NCI-H748 (cell line): ENCODE measurements around the gene DUSP7.

Experiments
- DNase-seq: peaks from one replicate; lab custom pipeline; 2025; ENCODE audit not compliant: unreplicated experiment; lab: John Stamatoyannopoulos, UW

The DUSP7 gene

GRCh38 chr3:52013802-52014598 lies 42.4 kb downstream of the DUSP7 start:
- no peak for DNase-seq

- no peak for DNase-seq
Observed at GRCh38 chr3:52012699-52013098, 43.7 kb downstream of the DUSP7 start.

- DNase-seq: no peak
Observed at GRCh38 chr3:52010431-52010830, 45.9 kb downstream of the DUSP7 start.

- no peak for DNase-seq
Observed at GRCh38 chr3:52007291-52007690, 49.1 kb downstream of the DUSP7 start.

- DNase-seq: no peak
Observed at GRCh38 chr3:52006820-52007133, 49.6 kb downstream of the DUSP7 start.

GRCh38 chr3:52006017-52006819 lies 50.2 kb downstream of the DUSP7 start:
- DNase-seq: no peak

GRCh38 chr3:52005571-52005986 lies 50.8 kb downstream of the DUSP7 start:
- no peak for DNase-seq

GRCh38 chr3:52004906-52005395 lies 51.4 kb downstream of the DUSP7 start:
- DNase-seq: no peak

GRCh38 chr3:52004163-52004787 lies 52.1 kb downstream of the DUSP7 start:
- DNase-seq: peak; percentile 44

- no peak for DNase-seq
Observed at GRCh38 chr3:52002748-52003147, 53.6 kb downstream of the DUSP7 start.

GRCh38 chr3:52001443-52001974 lies 54.9 kb downstream of the DUSP7 start:
- peak; percentile 75 for DNase-seq

- no peak for DNase-seq
Observed at GRCh38 chr3:51999846-52000245, 56.5 kb downstream of the DUSP7 start.
